ENCODE results near the gene MCCD1. TPM values are rescaled to one million over a fixed set of nuclear protein-coding genes. Genes with fewer than 3 reads are reported as not detected.

The MCCD1 gene
- total and polyA plus RNA-seq, 2 of the 13 experiments (the other 11 are each of a cell fraction or from before 2014, with no cell fraction given), result 0.15 TPM; not detected in 1

- peak within 1 kb of the TSS; percentile 66 to 99 (median 83) for H3K4me3 ChIP-seq (replicated peaks in 1 of 3; ENCODE audit: insufficient read depth in 1 of 3, low read depth in 2 of 3, low read length in 3 of 3)
- peak within 1 kb of the TSS; percentile 99 for H3K4me2 ChIP-seq (ENCODE audit: low read depth, low read length)
- ATAC-seq (peak; percentile 85), DNase-seq (ENCODE audit: low spot score) (peak; percentile 98), FAIRE-seq (peak; percentile 92)
- peaks cover 56% of the 10 kb centered on the region for H3K79me2 ChIP-seq (ENCODE audit: insufficient read depth, low read length)
- under 1% methylated on average over 36 of the region's 43 CpGs for WGBS (ENCODE audit: low lambda C conversion rate)
- CTCF ChIA-PET (ENCODE audit: low intra/inter-chr PET ratio, low total read pairs), result interaction anchor here (1.6 kb wide), 1 partner anchor 55 kb away, joined by 4 read pairs; no protein-coding TSS in a partner anchor
- peak within 1 kb of the TSS; percentile 96 for H3K9ac ChIP-seq (ENCODE audit: insufficient read depth, low read depth, low read length)
- POLR2A ChIA-PET, result interaction anchor here (0.7 to 6.9 kb wide), 34 partner anchors 8 to 1430 kb away, joined by 3 to 123 read pairs (median 5); partner anchors contain the start of genes AIF1, APOM, BAG6 and C6orf47
- in situ Hi-C loops (cut with HindIII; ENCODE audit: extremely low pct_ligation_motif_present, low pct_unique_long_range_greater_than_20kb) (no loop called here), intact Hi-C loops (cut with micrococcal nuclease; ENCODE audit: unreplicated experiment) (loop anchor here (1.0 to 10.0 kb wide), 2 partner anchors 113 to 292 kb away; partner anchors contain the start of genes APOM and BAG6)
- H3K27me3 ChIP-seq (ENCODE audit: control insufficient read depth in 1 of 2, insufficient read depth in 2 of 2, low read length in 2 of 2), result no peaks in the 10 kb centered on the region; a peak in 2 of 5 replicates
- peak within 1 kb of the TSS; percentile 97 for H2AFZ ChIP-seq (ENCODE audit: low read length)
- no TSS peak for BruUV-seq (replicated peaks)
- H4K20me1 ChIP-seq (ENCODE audit: insufficient read depth, low read length), result peaks cover 40% of the 10 kb centered on the region
- H3K36me3 ChIP-seq (replicated peaks in 1 of 2; ENCODE audit: control insufficient read depth in 1 of 2, insufficient read depth in 2 of 2, low read length in 2 of 2), result peaks cover 12 to 35% of the 10 kb centered on the region in 2 experiments
- H3K27ac ChIP-seq (ENCODE audit: extremely low read length, insufficient read depth, low read length), result peak within 1 kb of the TSS; percentile 95
- peaks cover 59% of the 10 kb centered on the region for H3K4me1 ChIP-seq (ENCODE audit: insufficient read depth, low read length)
- H3K9me3 ChIP-seq (ENCODE audit: low read length), result no peaks in the 10 kb centered on the region
- TF ChIP-seq NRL (CRISPR knock-in tag; IDR thresholded peaks at IDR 0.05; ENCODE audit: borderline replicate concordance), result peak; percentile 93
- peak; percentile 39 for TF ChIP-seq CTCF (CRISPR knock-in tag; IDR thresholded peaks at IDR 0.05)
- TF ChIP-seq ZBTB34 (CRISPR knock-in tag; IDR thresholded peaks at IDR 0.05), result peak; percentile 61; the same call in 1 of the 2 replicates
- peak; percentile 87 for TF ChIP-seq HOXD1 (CRISPR knock-in tag; IDR thresholded peaks at IDR 0.05)
- TF ChIP-seq EEA1 (CRISPR knock-in tag; IDR thresholded peaks at IDR 0.05; ENCODE audit: borderline replicate concordance), result no peak; the same call in none of the 2 replicates
- TF ChIP-seq ZNF747 (CRISPR knock-in tag; IDR thresholded peaks at IDR 0.05; ENCODE audit: borderline replicate concordance), result peak; percentile 76
- peak; percentile 74 for TF ChIP-seq AHR (CRISPR knock-in tag; IDR thresholded peaks at IDR 0.05)
- TF ChIP-seq PBX2 (CRISPR knock-in tag; IDR thresholded peaks at IDR 0.05), result no peak
- peak; percentile 61; the same call in 1 of the 2 replicates for TF ChIP-seq KMT2B (CRISPR knock-in tag; IDR thresholded peaks at IDR 0.05)
- TF ChIP-seq FOXP4 (CRISPR knock-in tag; IDR thresholded peaks at IDR 0.05), result peak; percentile 58
- TF ChIP-seq ZNF839 (CRISPR knock-in tag; IDR thresholded peaks at IDR 0.05; ENCODE audit: borderline replicate concordance), result peak; percentile 96
- TF ChIP-seq ATF5 (CRISPR knock-in tag; IDR thresholded peaks at IDR 0.05; ENCODE audit: low read depth), result no peak
- no peak for TF ChIP-seq ZNF530 (CRISPR knock-in tag; IDR thresholded peaks at IDR 0.05; ENCODE audit: low read depth)
- peak; percentile 86; the same call in 1 of the 2 replicates for TF ChIP-seq STAT5B (CRISPR knock-in tag; IDR thresholded peaks at IDR 0.05)
Observed at GRCh38 chr6:31541658-31542521, 13.1 kb downstream of the MCCD1 start, which contains the start of gene DDX39B. Gene DDX39B (minus strand): TSS chr6:31542003. CDS start chr6:31540532, 1,471 bp downstream.

Data from HepG2 (cell line).